K562 (cell line): ENCODE results near the gene SSBP2. TPM values are rescaled to one million over a fixed set of nuclear protein-coding genes. Genes with fewer than 3 reads are reported as not detected.

Source experiments
- AFF1 ChIP-seq, 2 experiments: fragments of 450-650 bp; IDR thresholded peaks; 2 replicates each; pipeline ENCODE4 v1.6.1; 2018; ENCODE audit warnings: mild to moderate bottlenecking in 2 of 2, low read depth in 1 of 2; ENCODE audit not compliant: partially characterized antibody in 2 of 2
- CBX3 ChIP-seq, 2 experiments: IDR thresholded peaks; 1 replicate in 1 of 2; 2 replicates in 1 of 2; pipeline ENCODE4 v1.6.1; 2012; ENCODE audit warnings: inconsistent platforms in 2 of 2, low read length in 2 of 2, borderline replicate concordance in 1 of 2, control low read depth in 1 of 2
- CTBP1 ChIP-seq: fragments of 450-650 bp; IDR thresholded peaks from 2 replicates; pipeline ENCODE4 v1.6.1; 2016; ENCODE audit warnings: borderline replicate concordance
- DPF2 ChIP-seq: fragments of 450-650 bp; IDR thresholded peaks from 2 replicates; pipeline ENCODE4 v1.6.1; 2016
- HDAC1 ChIP-seq, 2 experiments: fragments of 450-650 bp; IDR thresholded peaks; 2 replicates each; pipeline ENCODE4 v1.6.1; 2016 to 2017; ENCODE audit warnings: inconsistent platforms in 1 of 2, mild to moderate bottlenecking in 1 of 2, moderate library complexity in 1 of 2
- JUND ChIP-seq, 2 experiments: IDR thresholded peaks; 2 replicates in 1 of 2; 3 replicates in 1 of 2; pipeline ENCODE4 v1.6.1; 2011; ENCODE audit warnings: borderline replicate concordance in 2 of 2, low read depth in 2 of 2, low read length in 2 of 2, improper control_type of control experiment in 1 of 2, missing biosample characterization in 1 of 2, missing genetic modification characterization in 1 of 2, missing genetic modification reagents in 1 of 2
- L3MBTL2 ChIP-seq: fragments of 450-650 bp; IDR thresholded peaks from 2 replicates; pipeline ENCODE4 v1.6.1; 2016; ENCODE audit warnings: mild to moderate bottlenecking, moderate library complexity
- MCM3 ChIP-seq: fragments of 450-650 bp; IDR thresholded peaks from 2 replicates; pipeline ENCODE4 v1.6.1; 2016
- PRPF4 ChIP-seq: fragments of 200-400 bp; formaldehyde crosslinking; IDR thresholded peaks from one replicate; pipeline ENCODE4 v1.6.1; 2017; ENCODE audit warnings: low read length, low read depth, mild to moderate bottlenecking; ENCODE audit not compliant: insufficient read depth, poor library complexity, severe bottlenecking
- RBM34 ChIP-seq: fragments of 200-400 bp; formaldehyde crosslinking; IDR thresholded peaks from 2 replicates; pipeline ENCODE4 v1.6.1; 2018; ENCODE audit warnings: low read length, borderline replicate concordance; ENCODE audit not compliant: insufficient read depth
- RCOR1 ChIP-seq, 2 experiments: IDR thresholded peaks; 2 replicates each; pipeline ENCODE4 v1.6.1; 2012; ENCODE audit warnings: low read depth in 2 of 2, low read length in 2 of 2, borderline replicate concordance in 1 of 2, improper control_type of control experiment in 1 of 2
- SMAD2 ChIP-seq: fragments of 150-350 bp; IDR thresholded peaks from 2 replicates; pipeline ENCODE4 v1.6.1; 2014; ENCODE audit warnings: low read depth, mild to moderate bottlenecking, low read length
- SP1 ChIP-seq: sonication (generic); formaldehyde crosslinking; IDR thresholded peaks from 2 replicates; pipeline ENCODE4 v1.8.1; 2022; ENCODE audit warnings: mild to moderate bottlenecking, missing genetic modification reagents
- TCF15 ChIP-seq: fragments of 250-450 bp; sonication (Bioruptor Pico); IDR thresholded peaks from 2 replicates; pipeline ENCODE4 v1.8.0; 2022; ENCODE audit warnings: moderate library complexity, mild to moderate bottlenecking, inconsistent platforms
- ZKSCAN1 ChIP-seq: fragments of 150-350 bp; IDR thresholded peaks from 2 replicates; pipeline ENCODE4 v1.6.1; 2016; ENCODE audit warnings: low read depth, low read length
- ZNF12 ChIP-seq: sonication (generic); formaldehyde crosslinking; IDR thresholded peaks from 2 replicates; pipeline ENCODE4 v1.4.0; 2020; ENCODE audit warnings: mild to moderate bottlenecking, missing genetic modification reagents
- ZNF589 ChIP-seq: fragments of 200-800 bp; sonication (Bioruptor generic); IDR thresholded peaks from 2 replicates; pipeline ENCODE4 v1.6.1; 2016; ENCODE audit warnings: low read depth, missing genetic modification characterization, missing compliant biosample characterization
- ZNF830 ChIP-seq: fragments of 250-450 bp; sonication (Bioruptor Pico); IDR thresholded peaks from 2 replicates; pipeline ENCODE4 v1.5.0; 2021; ENCODE audit warnings: mild to moderate bottlenecking
- polyA plus RNA-seq, 8 experiments: library from polyadenylated mRNA; depleted of rRNA in 4 of 8; stranded (reverse) in 5 of 8; unstranded in 3 of 8; fragments of >200 nt; fragmentation: Nextera tagmentation in 2 of 8; fragmentation: Illumina TruSeq in 1 of 8; extraction: Ambion mirVana in 2 of 8; extraction: Trizol in 1 of 8; gene quantifications; 2 replicates each; pipeline versions ENCODE4 v1.2.1 to v1.2.3, GENCODE V29; 2011 to 2014; ENCODE audit warnings: inconsistent platforms in 1 of 8, missing spikeins in 1 of 8
- total RNA-seq, 7 experiments: library from RNA; depleted of rRNA in 6 of 7; stranded (reverse); fragments of >200 nt in 6 of 7; fragmentation: Illumina TruSeq in 2 of 7; extraction: Trizol in 2 of 7; gene quantifications; 2 replicates each; pipeline versions ENCODE4 v1.2.1 to v1.2.3, GENCODE V29; 2011 to 2021; ENCODE audit warnings: low replicate concordance in 1 of 7
- TF ChIP-seq, protein P1 (sequence below), 2 experiments: fragments of 450-650 bp in 1 of 2; sonication (generic) in 1 of 2; formaldehyde crosslinking; conservative IDR thresholded peaks; 2 replicates each; pipeline versions ENCODE4 v1.4.0 to v1.8.1; 2020 to 2022; ENCODE audit warnings: mild to moderate bottlenecking in 1 of 2, missing genetic modification reagents in 1 of 2
- TF ChIP-seq, protein P2 (sequence below): sonication (generic); formaldehyde crosslinking; IDR thresholded peaks from 2 replicates; pipeline ENCODE4 v1.8.1; 2023; ENCODE audit warnings: mild to moderate bottlenecking, missing genetic modification reagents

SSBP2 gene
- total and polyA plus RNA-seq, 9 of the 15 experiments (the other 6 are each of a cell fraction or from before 2014, with no cell fraction given), result 22.3 to 133 (median 42.1) TPM

GRCh38 chr5:81755320-81755719 lies 4.4 kb upstream of the SSBP2 start (continued):
- TF ChIP-seq HDAC1 (IDR thresholded peaks at IDR 0.05) (peak in 1 of 2 experiments; percentile 59; a peak in 2 of 4 replicates), ZNF12 (no peak), MCM3 (no peak), RBM34 (no peak), RCOR1 (IDR thresholded peaks at IDR 0.05; ENCODE audit: borderline replicate concordance in 1 of 2, low read depth in 2 of 2, low read length in 2 of 2) (0 out of 4 replicates have a peak, but pooled peaks of 1 of the 2 experiments have one; percentile 12), AFF1 (IDR thresholded peaks at IDR 0.05; ENCODE audit: low read depth in 1 of 2, partially characterized antibody in 2 of 2) (peak in 1 of 2 experiments; percentile 22), ZNF830 (CRISPR knock-in tag) (no peak), ZNF589 (CRISPR knock-in tag) (no peak), CTBP1 (no peak), CBX3 (IDR thresholded peaks at IDR 0.05; ENCODE audit: borderline replicate concordance in 1 of 2, low read length in 2 of 2) (no peak), ZKSCAN1 (no peak), SMAD2 (no peak), TCF15 (CRISPR knock-in tag) (no peak), SP1 (CRISPR knock-in tag) (no peak), PRPF4 (no peak), DPF2 (peak; percentile 28; the same call in 1 of the 2 replicates), JUND (IDR thresholded peaks at IDR 0.05; ENCODE audit: borderline replicate concordance, low read depth, low read length) (peak; percentile 55; the same call in 1 of the 2 replicates), JUND (tag; IDR thresholded peaks at IDR 0.05; ENCODE audit: borderline replicate concordance, low read depth, low read length) (peak; percentile 44; the same call in 1 of the 3 replicates), L3MBTL2 (no peak)
- TF ChIP-seq, protein P1, sequence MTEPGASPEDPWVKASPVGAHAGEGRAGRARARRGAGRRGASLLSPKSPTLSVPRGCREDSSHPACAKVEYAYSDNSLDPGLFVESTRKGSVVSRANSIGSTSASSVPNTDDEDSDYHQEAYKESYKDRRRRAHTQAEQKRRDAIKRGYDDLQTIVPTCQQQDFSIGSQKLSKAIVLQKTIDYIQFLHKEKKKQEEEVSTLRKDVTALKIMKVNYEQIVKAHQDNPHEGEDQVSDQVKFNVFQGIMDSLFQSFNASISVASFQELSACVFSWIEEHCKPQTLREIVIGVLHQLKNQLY (CRISPR knock-in tag; conservative IDR thresholded peaks at IDR 0.05), result no peak
- TF ChIP-seq, protein P2, sequence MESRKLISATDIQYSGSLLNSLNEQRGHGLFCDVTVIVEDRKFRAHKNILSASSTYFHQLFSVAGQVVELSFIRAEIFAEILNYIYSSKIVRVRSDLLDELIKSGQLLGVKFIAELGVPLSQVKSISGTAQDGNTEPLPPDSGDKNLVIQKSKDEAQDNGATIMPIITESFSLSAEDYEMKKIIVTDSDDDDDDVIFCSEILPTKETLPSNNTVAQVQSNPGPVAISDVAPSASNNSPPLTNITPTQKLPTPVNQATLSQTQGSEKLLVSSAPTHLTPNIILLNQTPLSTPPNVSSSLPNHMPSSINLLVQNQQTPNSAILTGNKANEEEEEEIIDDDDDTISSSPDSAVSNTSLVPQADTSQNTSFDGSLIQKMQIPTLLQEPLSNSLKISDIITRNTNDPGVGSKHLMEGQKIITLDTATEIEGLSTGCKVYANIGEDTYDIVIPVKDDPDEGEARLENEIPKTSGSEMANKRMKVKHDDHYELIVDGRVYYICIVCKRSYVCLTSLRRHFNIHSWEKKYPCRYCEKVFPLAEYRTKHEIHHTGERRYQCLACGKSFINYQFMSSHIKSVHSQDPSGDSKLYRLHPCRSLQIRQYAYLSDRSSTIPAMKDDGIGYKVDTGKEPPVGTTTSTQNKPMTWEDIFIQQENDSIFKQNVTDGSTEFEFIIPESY (CRISPR knock-in tag), result no peak
